Motor neuron (in vitro differentiated cells): ENCODE data around the gene DND1. TPM values are rescaled to one million over a fixed set of nuclear protein-coding genes. Genes with fewer than 3 reads are reported as not detected.
"Not testable (repeated sequence)": the region's sequence is repeated elsewhere in the genome, so short reads cannot be mapped to it uniquely, and the experiment has no call there.

Experiments used
- ATAC-seq, 8 experiments: fragments of 200-7000 bp; cut with Tn5 transposase; replicated peaks in 6 of 8; 2 replicates each; pipeline ENCODE4 v1.8.0; 2021; ENCODE audit warnings: mild to moderate bottlenecking in 8 of 8, moderate library complexity in 8 of 8
- H3K27ac ChIP-seq, 2 donors: fragments of 250-450 bp; sonication (Bioruptor Pico); 2 replicates each; pipeline ENCODE4 v1.9.0; 2021; ENCODE audit warnings: antibody characterized with exemption in 2 of 2, mild to moderate bottlenecking in 2 of 2, moderate library complexity in 1 of 2
- H3K4me1 ChIP-seq, 2 donors: fragments of 250-450 bp; sonication (Bioruptor Pico); replicated peaks in 1 of 2; 2 replicates each; pipeline ENCODE4 v1.6.1; 2021; ENCODE audit warnings: antibody characterized with exemption in 2 of 2, mild to moderate bottlenecking in 2 of 2, moderate library complexity in 1 of 2
- H3K4me3 ChIP-seq, 5 donors: fragments of 250-450 bp; sonication (Bioruptor Pico); 2 replicates each; pipeline ENCODE4 v1.9.0; 2021; ENCODE audit warnings: antibody characterized with exemption in 5 of 5, mild to moderate bottlenecking in 5 of 5, moderate library complexity in 4 of 5
- WGBS, 10 experiments: fragments of 450-650 bp; shearing (Covaris generic); methylation state at CpG; one replicate each; pipeline ENCODE4 v1.0.0; 2022; 5-methylcytosine and 5-hydroxymethylcytosine counted together
- in situ Hi-C, 9 experiments: fragments of 400-800 bp; cut with MboI; loops; one replicate each; pipeline ENCODE4 v1.15.0; 2021; ENCODE audit warnings: low sequenced_read_pairs in 9 of 9, low pct_unique_long_range_greater_than_20kb in 2 of 9; ENCODE audit not compliant: unreplicated experiment in 9 of 9
- total RNA-seq, 8 experiments: library from RNA; unstranded; fragments of 300-600 nt; gene quantifications; 2 replicates each; pipeline versions ENCODE4 v1.2.3 to v1.2.4, GENCODE V29; 2022

DND1 gene
- total RNA-seq, 8 experiments from 2014 or later = 0.43 to 1.0 (median 0.46) TPM; not detected in 4

DNA sequence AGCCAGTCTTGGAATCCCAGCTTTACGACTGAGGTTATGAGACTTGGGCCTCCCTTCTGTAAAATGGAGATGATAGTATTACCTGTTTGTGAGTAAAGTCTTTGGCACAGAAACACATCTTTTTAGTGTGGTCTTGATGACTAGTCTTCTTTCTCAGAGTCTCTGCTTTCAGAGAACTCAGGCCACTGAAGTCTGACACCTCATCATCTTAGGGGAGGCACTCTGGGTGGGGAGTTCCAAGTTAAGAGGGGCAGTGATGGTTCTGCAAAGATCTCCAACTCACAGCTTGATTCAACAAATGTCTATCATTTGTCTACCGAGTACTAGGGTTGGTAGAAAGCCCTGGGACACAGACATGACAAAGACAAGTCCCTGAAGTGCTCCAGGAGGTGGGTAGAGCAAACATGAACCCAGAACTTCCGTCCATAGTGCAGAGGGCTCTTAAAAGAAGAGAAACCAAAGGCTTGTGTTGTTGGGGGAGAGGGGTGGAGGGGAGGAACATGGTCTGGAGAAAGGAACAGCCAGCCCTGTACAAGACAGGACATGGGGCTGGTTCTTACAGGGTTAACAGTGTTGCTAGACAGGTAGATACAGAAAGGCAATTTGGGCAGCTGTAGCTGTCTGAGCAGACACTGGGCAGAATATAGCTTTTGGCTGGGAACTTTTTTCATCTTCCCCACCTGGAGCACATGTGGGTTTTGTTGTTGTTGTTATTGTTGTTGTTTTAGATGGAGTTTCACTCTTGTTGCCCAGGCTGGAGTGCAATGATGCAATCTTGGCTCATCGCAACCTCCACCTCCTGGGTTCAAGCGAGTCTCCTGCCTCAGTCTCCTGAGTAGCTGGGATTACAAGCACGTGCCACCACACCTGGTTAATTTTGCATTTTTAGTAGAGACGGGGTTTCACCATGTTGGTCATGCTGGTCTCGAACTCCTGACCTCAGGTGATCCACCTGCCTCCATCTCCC is 37.8 kb downstream of the DND1 start:
- no peak for ATAC-seq
- Histone ChIP-seq H3K27ac (no peak overlapping the region), H3K4me1 (peaks cover 7 to 10% of the 10 kb centered on the region in 2 donors), H3K4me3 (no peak overlapping the region)
- in situ Hi-C loops = loop anchor here in 1 of 9 experiments (10.0 to 25.0 kb wide), 2 partner anchors 61 to 248 kb away; no protein-coding TSS in a partner anchor
- WGBS, 10 experiments = 80 to 100% (median 90%) methylated on average over 1 to 3 of the region's 8 CpGs; no CpG with 5 or more reads in 1 of the 10 experiments

DNA sequence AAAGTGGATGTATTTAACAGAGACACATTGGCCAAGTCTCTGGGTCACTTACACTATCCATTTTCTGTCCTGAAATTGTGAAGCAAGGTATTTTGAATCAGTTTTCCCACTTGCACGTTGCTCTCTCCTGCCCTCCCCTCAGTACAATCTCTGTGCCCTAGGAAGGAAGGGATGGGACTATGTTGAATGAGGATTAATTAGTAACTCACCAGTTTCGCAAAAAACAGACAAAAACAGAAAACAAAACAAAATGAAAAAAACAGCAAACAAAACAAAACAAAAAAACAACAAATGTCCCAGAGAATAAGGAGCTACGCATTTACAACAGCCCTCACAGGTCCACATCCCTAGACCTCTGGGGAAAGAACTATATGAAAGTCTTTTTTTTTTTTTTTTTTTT is 39.3 kb downstream of the DND1 start:
- H3K27ac ChIP-seq = no peak overlapping the region
- peaks cover 0 to 3% of the 10 kb centered on the region in 2 donors for H3K4me1 ChIP-seq
- in situ Hi-C loops = loop anchor here in 1 of 9 experiments (10.0 to 25.0 kb wide), 2 partner anchors 59 to 247 kb away; no protein-coding TSS in a partner anchor
- ATAC-seq = no peak
- no peak overlapping the region for H3K4me3 ChIP-seq
- 47 to 100% (median 60%) methylated on average over 1 to 3 of the region's 3 CpGs for WGBS, 10 experiments

DNA sequence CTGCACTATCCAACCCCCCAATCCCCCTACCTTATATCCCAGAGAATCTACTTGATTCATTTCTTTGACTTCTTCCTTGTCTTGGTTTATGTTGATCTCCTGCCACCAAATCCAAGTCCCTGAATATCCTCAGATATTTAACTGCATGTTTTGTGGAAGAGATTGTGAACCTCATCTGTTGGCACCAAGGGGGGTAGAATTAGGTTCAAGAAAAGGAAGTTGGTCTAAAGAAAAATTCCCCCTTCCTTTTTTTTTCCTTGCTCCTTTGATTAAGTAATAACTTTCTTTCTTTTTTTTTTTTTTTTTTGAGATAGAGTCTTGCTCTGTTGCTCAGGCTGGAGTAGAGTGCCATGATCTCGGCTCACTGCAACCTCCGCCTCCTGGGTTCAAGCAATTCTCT is 39.9 kb downstream of the DND1 start:
- no peak overlapping the region for H3K27ac ChIP-seq
- 80 to 100% (median 91%) methylated on average over 1 to 2 of the region's 2 CpGs; no CpG with 5 or more reads in 6 of the 10 experiments for WGBS, 10 experiments
- H3K4me3 ChIP-seq = no peak overlapping the region
- no peaks in the 10 kb centered on the region for H3K4me1 ChIP-seq
- in situ Hi-C loops = loop anchor here in 1 of 9 experiments (10.0 to 25.0 kb wide), 2 partner anchors 59 to 246 kb away; no protein-coding TSS in a partner anchor
- ATAC-seq = no peak

DNA sequence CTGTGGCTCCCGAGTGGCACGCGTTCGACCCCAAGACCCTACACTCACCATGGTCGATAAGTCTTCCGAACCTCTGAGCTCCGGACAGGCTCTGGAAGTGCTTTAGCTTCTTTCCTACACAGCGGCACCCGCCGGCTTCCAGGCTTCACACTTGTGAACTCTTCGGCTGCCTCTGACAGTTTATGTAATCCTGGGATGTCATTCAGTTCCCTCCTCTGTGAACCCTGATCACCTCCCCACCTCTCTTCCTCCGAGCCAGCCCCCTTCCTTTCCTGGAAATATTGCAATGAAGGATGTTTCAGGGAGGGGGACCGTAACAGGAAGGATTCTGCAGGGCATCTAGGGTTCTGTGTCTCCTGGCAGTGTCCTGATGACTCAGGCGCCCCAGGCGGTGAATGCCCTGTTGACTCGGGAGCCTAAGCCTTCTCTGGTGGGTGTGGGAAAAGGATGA is 40.3 kb downstream of the DND1 start, which contains the start of gene CD14:
Gene CD14 (minus strand): TSS at position 155 of the 451 bp plus-strand sequence. CDS start 104 bp downstream, at position 51.
- Histone ChIP-seq H3K27ac (no peak within 1 kb of the TSS), H3K4me1 (no peaks in the 10 kb centered on the region), H3K4me3 (peak within 1 kb of the TSS in 3 of 5 donors; percentile 16 to 18 (median 18))
- in situ Hi-C loops = loop anchor here in 1 of 9 experiments (10.0 to 25.0 kb wide), 2 partner anchors 58 to 246 kb away; no protein-coding TSS in a partner anchor
- 7 to 88% (median 61%) methylated on average over 3 to 12 of the region's 16 CpGs; no CpG with 5 or more reads in 3 of the 10 experiments for WGBS, 10 experiments
- peak in 7 of 8 experiments; percentile 15 to 73 (median 48) for ATAC-seq

DNA sequence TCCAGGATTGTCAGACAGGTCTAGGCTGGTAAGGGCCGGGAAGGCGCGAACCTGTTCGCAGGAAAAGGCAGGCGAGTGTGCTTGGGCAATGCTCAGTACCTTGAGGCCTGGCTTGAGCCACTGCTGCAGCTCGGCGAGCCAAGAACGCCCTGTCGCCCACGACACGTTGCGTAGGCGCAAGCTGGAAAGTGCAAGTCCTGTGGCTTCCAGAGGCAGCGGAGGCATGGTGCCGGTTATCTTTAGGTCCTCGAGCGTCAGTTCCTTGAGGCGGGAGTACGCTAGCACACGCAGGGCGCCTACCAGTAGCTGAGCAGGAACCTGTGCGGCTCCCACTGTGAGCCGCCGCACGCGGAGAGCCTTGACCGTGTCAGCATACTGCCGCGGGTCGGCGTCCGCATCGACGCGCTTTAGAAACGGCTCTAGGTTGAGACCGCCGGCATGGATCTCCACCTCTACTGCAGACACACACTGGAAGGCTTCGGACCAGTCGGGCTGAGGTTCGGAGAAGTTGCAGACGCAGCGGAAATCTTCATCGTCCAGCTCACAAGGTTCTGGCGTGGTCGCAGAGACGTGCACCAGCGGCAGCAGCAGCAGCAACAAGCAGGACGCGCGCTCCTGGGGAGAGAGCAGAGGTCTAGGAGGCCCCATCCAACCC is 40.9 kb downstream of the DND1 start:
- peak overlapping the region in 3 of 5 donors; percentile 16 to 18 (median 18) for H3K4me3 ChIP-seq
- H3K27ac ChIP-seq = no peak overlapping the region
- in situ Hi-C loops = loop anchor here in 1 of 9 experiments (10.0 to 25.0 kb wide), 2 partner anchors 58 to 245 kb away; no protein-coding TSS in a partner anchor
- ATAC-seq = peak in 7 of 8 experiments; percentile 36 to 69 (median 57)
- WGBS, 10 experiments = 0 to 71% (median 37%) methylated on average over 1 to 19 of the region's 51 CpGs; no CpG with 5 or more reads in 4 of the 10 experiments
- no peaks in the 10 kb centered on the region for H3K4me1 ChIP-seq

DNA sequence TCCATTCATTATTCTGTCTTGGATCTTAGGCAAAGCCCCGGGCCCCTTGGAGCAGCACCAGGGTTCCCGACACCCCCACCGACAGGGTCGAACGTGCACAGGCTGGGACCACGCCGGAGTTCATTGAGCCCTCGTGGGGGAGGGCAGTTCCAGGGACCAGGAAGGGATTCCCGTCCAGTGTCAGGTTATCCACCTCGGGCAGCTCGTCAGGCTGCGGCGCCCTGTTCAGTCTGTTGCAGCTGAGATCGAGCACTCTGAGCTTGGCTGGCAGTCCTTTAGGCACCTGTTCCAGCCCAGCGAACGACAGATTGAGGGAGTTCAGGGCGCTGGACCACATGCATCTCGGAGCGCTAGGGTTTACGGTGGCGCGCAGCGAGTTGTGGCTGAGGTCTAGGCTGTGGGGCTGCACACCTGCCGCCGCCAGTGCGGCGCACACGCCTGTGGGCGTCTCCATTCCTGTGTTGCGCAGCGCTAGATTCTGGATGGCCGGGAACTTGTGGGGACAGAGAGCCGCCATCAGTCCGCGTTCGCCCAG is 41.5 kb downstream of the DND1 start:
- Histone ChIP-seq H3K27ac (no peak overlapping the region), H3K4me3 (peak overlapping the region in 3 of 5 donors; percentile 16 to 18 (median 18)), H3K4me1 (no peaks in the 10 kb centered on the region)
- in situ Hi-C loops = loop anchor here in 1 of 9 experiments (10.0 to 25.0 kb wide), 2 partner anchors 57 to 245 kb away; no protein-coding TSS in a partner anchor
- ATAC-seq = peak in 4 of 8 experiments; percentile 12 to 43 (median 38)
- 8 to 89% (median 55%) methylated on average over 4 to 13 of the region's 36 CpGs; no CpG with 5 or more reads in 5 of the 10 experiments for WGBS, 10 experiments

DNA sequence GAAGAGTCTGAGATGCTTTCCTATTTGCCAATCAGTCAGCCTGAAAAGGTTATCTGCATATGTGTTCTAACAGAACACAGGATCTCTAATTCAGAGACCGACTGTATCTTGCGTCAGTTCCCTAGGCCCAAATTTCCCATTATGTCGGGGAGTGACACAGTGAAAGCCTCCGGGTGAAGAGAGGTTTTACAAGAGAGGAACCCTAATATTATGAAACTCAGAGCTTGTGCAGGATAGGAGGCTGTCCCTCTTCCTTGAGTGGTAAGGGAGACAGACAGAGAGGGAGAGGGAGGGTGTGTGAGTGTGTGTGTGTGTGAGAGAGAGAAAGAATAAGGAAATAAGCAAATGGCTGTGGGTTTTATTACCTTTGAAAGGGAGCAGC is 42.3 kb downstream of the DND1 start:
- Histone ChIP-seq H3K27ac (no peak overlapping the region), H3K4me3 (no peak overlapping the region), H3K4me1 (no peaks in the 10 kb centered on the region)
- in situ Hi-C loops = loop anchor here in 1 of 9 experiments (10.0 to 25.0 kb wide), 2 partner anchors 56 to 244 kb away; no protein-coding TSS in a partner anchor
- ATAC-seq = no peak
- WGBS, 10 experiments = 80 to 100% (median 90%) methylated on average over 2 to 4 of the region's 4 CpGs; no CpG with 5 or more reads in 2 of the 10 experiments

DNA sequence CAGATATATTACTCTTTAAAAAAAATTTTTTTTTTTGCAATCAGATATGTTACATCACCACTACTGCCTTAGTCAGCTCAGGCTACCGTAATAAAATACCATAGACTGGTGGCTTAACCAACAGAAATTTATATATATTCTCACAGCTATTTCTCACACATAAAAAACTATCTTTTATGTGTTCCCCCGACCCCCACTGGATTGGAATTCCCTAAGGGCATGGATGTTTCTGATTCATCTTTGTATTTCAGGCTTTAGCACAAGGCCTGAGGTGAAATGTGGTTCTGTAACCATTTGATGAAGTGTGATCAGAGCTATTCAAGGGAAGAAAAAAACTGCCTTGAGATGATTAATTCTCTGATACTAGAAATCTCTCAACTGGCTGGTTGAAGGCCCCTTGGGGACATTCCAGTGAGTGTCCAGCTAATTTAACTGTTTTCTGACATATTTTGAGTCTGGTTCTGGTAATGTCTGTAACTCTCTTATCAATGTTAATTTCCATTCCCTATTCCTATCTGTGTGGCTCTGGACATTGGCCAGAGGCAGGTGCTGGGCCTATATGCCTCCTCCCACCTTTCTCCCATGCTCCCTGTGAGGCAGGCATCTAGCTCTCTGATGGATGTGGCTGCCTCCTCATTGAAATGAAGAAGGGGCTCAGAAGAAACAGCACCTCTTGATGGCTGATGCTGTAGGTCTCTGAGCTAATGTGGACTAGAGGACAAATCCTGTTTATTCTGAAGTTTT is 42.9 kb downstream of the DND1 start:
- no peak overlapping the region for H3K4me3 ChIP-seq
- H3K4me1 ChIP-seq = no peaks in the 10 kb centered on the region
- WGBS, 10 experiments = 17 to 100% (median 50%) methylated on average over 1 to 2 of the region's 2 CpGs; no CpG with 5 or more reads in 2 of the 10 experiments
- in situ Hi-C loops = loop anchor here in 1 of 9 experiments (10.0 to 25.0 kb wide), 2 partner anchors 56 to 243 kb away; no protein-coding TSS in a partner anchor
- no peak overlapping the region for H3K27ac ChIP-seq
- ATAC-seq = peak in 3 of 8 experiments; percentile 49 to 66 (median 50)

DNA sequence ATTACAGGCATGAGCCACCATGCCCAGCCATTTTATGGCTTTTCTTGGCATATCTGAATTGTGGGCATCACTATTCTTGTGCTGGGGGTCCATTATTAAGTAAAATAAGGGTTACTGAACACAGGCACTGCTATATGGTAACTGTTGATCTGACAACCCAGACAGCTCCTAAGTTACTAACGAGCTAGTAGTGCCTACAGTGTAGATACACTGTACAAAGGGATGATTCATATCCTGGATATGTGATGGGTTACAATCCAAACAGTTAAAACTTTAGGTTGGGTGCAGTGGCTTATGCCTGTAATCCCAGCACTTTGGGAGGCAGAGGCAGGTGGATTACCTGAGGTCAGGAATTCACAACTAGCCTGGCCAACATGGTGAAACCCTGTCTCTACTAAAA is 44.7 kb downstream of the DND1 start:
- Histone ChIP-seq H3K4me1 (no peaks in the 10 kb centered on the region), H3K4me3 (no peak overlapping the region), H3K27ac (no peak overlapping the region)
- no peak for ATAC-seq
- in situ Hi-C loops = loop anchor here in 1 of 9 experiments (25.0 kb wide), 1 partner anchor 241 kb away; no protein-coding TSS in a partner anchor
- WGBS, 10 experiments = 0 to 71% (median 38%) methylated on average over 1 of the region's 1 CpG; no CpG with 5 or more reads in 5 of the 10 experiments

DNA sequence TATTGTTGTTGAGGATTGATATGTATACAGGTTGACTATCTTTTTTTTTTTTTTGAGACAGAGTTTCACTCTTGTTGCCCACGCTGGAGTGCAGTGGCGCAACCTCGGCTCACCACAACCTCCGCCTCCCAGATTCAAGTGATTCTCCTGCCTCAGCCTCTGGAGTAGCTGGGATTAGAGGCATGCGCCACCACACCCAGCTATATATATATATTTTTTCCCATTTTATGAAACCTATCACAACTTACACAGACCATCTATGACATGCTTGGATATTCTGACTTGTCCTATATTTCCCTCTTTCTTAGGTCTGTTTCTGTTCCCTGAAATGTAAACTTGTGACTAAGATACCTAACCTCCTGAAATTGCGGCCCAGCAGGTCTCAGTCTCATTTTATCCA is 45.4 kb downstream of the DND1 start:
- WGBS, 10 experiments = 79 to 100% (median 90%) methylated on average over 2 to 6 of the region's 6 CpGs; no CpG with 5 or more reads in 2 of the 10 experiments
- in situ Hi-C loops = loop anchor here in 1 of 9 experiments (25.0 kb wide), 1 partner anchor 241 kb away; no protein-coding TSS in a partner anchor
- H3K27ac ChIP-seq = no peak overlapping the region
- no peak overlapping the region for H3K4me3 ChIP-seq
- H3K4me1 ChIP-seq = no peaks in the 10 kb centered on the region
- no peak for ATAC-seq

DNA sequence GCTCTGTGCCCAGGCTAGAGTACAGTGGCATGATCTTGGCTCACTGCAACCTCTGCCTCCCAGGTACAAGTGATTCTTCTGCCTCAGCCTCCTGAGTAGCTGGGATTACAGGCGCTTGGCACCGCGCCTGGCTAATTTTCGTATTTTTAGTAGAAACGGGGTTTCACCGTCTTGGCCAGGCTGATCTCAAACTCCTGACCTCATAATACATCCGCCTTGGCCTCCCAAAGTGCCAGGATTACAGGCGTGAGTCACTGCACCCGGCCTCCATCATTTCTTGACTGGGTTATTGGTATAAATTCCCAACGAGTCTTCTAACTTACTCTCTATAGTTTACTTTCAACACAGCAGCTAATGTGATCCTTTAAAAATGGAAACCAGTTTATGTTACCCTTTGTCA is 48.5 kb downstream of the DND1 start:
- 73 to 92% (median 84%) methylated on average over 2 to 9 of the region's 10 CpGs; no CpG with 5 or more reads in 2 of the 10 experiments for WGBS, 10 experiments
- H3K4me3 ChIP-seq, ATAC-seq, H3K4me1 ChIP-seq, H3K27ac ChIP-seq: not testable (repeated sequence)
- in situ Hi-C loops = loop anchor here in 1 of 9 experiments (25.0 kb wide), 1 partner anchor 238 kb away; no protein-coding TSS in a partner anchor
